GM18870 (cell line): ENCODE results near the gene ACACA.
"Not testable (repeated sequence)": the region's sequence is repeated elsewhere in the genome, so short reads cannot be mapped to it uniquely, and the experiment has no call there.

Experiments
- ATAC-seq: cut with Tn5 transposase; IDR thresholded peaks from one replicate; pipeline ENCODE4 v1.9.1; 2021; ENCODE audit warnings: moderate library complexity; ENCODE audit not compliant: unreplicated experiment

ACACA gene

GRCh38 chr17:37083456-37083855 lies 323.2 kb downstream of the ACACA start:
- no peak for ATAC-seq

- ATAC-seq = no peak
Observed at GRCh38 chr17:37082985-37083384, 323.7 kb downstream of the ACACA start.

DNA sequence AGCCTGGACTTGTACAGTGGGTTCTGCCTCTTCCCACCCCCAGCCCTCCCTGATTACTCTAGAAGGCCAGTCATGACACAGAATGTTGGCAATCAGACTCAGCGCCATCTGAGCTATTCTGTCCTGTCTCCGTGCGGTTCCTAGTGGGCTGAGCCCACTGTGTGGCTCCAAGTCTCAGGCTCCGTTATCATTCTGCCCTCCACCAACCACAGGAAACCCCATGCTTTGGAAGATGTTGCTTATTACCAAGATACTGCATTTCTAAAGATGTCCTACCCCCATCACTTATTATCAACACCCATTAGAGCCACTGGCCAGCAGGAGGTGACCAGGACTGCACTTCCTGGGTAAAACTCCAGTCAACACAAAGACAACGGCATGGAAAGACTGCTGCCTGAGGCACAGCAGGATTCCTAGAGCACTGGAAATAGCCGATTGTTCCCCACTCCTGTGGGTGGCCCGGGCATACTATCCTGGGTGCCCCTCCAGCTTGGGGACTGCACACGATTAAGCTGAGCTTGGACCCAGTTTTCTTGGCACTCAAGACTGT lies 324.2 kb downstream of the ACACA start:
- no peak for ATAC-seq

DNA sequence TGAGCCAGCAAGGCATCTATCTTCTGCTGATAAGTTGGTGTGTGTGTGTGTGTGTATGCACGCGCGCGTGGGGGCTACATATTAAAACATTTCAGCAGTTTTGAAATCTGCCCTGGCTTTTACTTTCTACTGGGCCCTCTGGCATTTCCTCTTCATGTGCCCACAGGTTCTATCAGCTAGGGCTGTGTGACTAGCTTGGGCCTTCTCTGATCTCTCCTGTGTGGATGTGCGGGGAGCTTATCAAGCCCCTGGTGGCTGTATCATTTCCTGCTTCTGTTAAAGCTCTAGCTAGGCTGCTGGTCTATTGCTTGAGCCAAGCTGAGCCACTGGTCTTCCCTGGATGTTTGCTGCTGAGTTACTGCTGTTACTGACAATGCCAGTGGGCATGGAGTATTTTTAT lies 325.3 kb downstream of the ACACA start:
- no peak for ATAC-seq

GRCh38 chr17:37079735-37080134 lies 326.9 kb downstream of the ACACA start:
- ATAC-seq = no peak

- no peak for ATAC-seq
Observed at GRCh38 chr17:37079065-37079708, 327.4 kb downstream of the ACACA start.

GRCh38 chr17:37073464-37073863 lies 333.2 kb downstream of the ACACA start:
- ATAC-seq = not testable (repeated sequence)

DNA sequence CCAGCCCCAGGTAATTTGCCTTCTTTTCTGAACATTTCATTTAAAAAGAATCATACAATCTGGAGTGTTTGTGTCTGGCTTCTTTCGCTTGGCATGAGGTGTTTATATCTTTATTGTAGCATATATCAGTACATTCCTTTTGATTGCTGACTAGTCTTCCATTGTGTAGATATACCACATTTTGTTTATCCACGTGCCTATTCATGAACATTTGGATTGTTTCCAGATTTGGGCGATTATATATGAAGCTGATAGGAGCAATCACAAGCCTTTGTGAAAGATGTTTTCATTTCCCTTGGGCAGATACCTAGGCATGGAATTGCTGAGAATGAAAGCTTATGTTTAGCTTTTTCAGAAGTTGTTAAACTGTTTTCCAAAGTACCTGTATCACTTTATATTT lies 337.5 kb downstream of the ACACA start:
- no peak for ATAC-seq

GRCh38 chr17:37068266-37068665 lies 338.4 kb downstream of the ACACA start:
- no peak for ATAC-seq

DNA sequence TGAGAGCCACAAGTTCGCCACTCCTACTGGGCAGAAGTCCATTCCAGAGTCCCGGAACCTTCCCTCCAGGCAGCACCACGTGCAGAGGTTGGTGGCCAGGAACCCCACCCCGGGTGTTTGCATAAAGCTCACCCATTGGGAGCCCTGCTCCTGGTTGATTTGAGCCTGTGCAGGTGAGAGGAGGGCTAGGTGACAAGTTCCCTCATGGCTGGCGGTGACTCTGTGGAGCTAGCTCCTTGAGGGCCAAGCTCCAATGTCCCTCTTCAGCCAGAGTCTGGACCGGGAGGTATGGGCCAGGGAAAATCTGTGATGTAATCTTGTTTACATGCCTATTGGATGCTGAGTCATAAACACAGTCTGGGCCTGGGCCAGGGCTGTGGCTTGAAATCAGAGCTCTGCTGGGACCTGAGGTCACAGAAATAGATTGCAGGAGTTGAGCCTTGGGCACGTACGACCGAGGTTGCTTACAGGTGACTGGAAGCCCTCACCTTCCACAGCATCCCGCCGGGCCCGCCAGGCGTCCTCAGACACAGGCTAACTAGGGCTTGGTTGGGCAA lies 339.0 kb downstream of the ACACA start:
- ATAC-seq = no peak

- ATAC-seq = no peak
Observed at GRCh38 chr17:37066322-37067255, 340.0 kb downstream of the ACACA start.

- no peak for ATAC-seq
Observed at GRCh38 chr17:37065486-37066321, 340.9 kb downstream of the ACACA start.

DNA sequence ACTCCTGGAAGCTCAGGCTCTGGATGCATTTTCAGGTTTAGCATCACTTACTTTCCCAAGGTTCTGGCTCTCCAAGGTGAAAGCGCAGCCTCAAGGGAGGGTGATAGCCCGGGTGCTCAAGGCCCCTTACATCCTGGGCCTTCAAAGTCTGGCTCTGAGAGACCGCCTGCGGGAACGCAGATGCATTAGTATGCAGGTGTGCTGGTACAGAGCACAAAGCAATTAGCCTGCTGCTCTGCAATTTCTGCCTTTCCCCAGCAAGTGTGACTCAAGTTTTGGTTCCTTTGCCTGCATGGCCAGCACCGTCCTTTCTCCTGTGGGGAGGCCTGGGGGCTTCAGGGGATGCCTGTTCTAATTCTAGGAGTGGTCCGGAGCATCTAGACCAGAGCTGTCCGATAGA lies 341.7 kb downstream of the ACACA start:
- no peak for ATAC-seq

DNA sequence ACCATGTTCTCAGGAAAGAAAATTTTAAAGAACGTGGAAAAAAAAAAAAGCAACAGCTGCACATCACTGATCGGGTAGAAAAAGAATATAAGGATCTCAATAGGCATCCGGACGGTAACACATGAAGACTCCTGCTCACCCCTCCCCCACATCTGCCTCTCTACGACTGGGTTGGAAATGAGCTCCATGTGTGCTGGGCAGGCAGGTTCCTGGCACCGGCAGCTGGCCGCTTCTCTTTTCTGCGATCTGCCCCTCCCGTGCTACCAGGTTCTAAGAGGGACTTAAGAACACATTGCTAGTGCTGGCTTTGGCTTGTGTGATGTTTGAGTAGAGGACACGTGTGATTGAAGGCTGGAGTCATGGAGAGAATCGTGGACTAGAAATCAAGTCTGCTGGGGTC lies 342.4 kb downstream of the ACACA start:
- no peak for ATAC-seq

- ATAC-seq = no peak
Observed at GRCh38 chr17:37062021-37062420, 344.6 kb downstream of the ACACA start.

DNA sequence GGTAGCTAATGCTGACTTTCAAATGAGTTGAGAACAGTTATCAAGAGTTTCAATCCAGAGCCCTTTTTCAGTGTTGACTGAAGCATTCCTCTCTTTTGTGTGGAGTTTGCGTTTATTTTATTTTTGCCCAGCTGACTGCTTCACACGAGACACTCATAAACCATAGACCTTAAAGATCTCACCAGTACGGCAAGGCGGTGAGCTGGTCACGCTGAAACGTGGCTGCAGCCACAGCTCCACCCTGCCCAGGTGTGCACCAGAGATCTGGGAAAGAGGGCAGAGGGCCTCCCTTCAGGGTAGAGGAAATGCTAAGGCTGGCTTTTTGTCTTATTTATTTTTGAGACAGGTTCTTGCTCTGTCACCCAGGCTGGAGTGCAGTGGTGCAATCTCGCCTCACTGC lies 345.7 kb downstream of the ACACA start:
- no peak for ATAC-seq

DNA sequence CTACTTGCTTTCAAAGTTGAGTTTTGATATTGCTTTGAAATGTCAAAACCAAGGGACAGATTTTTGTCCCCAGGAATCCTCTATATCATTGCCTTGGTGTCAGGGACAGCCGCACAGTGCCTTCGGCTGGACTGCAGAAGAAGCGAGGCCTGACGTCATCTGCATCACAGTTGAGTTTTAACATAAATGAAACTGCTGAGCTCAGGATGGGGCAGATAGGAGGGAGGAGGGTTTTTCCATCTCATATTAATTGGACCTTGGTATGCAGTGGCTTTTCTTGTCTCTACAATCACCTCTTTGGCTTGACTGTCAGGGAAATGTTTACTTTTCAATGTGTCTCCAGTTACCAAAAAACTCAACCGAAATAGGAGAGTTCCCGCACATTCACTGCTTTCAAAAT lies 346.5 kb downstream of the ACACA start:
- no peak for ATAC-seq

DNA sequence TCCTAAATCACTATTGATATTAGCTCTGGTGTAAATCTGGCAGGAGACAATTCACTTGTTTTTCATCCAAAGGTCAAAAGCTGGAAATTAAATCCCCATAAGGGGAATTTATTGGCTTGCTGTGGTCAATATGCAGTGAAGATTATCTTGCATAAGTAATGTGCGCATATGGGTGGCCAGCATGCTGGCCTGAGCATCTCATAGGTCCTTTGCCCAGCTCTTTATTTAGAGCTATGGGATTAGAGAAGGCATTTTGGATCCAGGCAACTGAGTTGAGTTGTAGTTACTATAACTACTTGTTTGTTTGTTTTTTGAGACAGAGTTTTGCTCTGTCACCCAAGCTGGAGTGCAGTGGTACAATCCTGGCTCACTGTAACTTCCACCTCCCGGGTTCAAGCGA lies 347.1 kb downstream of the ACACA start:
- ATAC-seq = no peak

DNA sequence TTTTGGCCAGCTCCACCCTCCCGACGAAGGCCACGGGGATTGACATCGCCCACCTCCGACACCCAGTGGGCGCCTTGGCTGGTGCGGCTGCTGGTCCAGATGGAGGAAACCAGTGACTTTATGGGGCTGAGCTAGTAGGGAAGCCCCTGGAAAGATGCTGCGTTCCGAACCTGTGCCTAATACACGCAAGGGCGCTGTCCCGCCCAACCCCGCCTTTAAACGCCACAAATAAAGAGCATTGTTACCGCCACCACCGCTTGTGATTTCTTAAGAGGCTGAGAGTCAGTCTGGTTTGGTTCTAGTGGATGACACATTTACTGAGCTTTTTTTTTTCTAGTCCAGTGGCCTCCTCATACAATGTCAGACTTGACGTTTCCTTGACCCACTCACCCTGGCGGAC lies 350.0 kb downstream of the ACACA start:
- no peak for ATAC-seq

- no peak for ATAC-seq
Observed at GRCh38 chr17:37054894-37055293, 351.7 kb downstream of the ACACA start.

DNA sequence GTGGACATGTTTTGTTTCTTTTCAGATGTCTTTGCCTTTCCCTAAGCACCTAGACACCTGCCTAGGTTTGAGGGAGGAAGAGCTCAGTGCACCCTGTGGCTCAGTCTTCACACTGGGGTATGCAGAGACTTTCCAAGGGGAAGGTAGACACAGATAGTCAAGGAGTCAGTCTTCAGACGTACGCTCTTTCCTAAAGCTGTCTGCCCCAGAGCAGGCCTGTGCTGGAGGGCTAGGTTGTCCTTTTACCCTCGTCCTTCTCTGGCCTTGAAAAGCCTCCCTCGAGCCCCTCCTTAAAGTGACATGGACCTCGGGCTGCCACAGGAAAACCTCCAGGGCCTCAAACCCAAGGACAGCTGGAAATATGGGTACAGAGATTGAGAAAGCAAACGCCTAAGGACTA lies 354.2 kb downstream of the ACACA start:
- no peak for ATAC-seq
